HUES6 (cell line): Measurements from ENCODE around the gene HOMER2.

Experiments used
- H3K27ac ChIP-seq: 2 replicates; pipeline ENCODE4 v1.7.0; 2013; ENCODE audit warnings: low read depth, mild to moderate bottlenecking, low read length, inconsistent platforms
- H3K27me3 ChIP-seq: 2 replicates; pipeline ENCODE4 v1.6.1; 2013; ENCODE audit warnings: low read length; ENCODE audit not compliant: control insufficient read depth, insufficient read depth
- H3K36me3 ChIP-seq: 2 replicates; pipeline ENCODE4 v1.6.1; 2013; ENCODE audit warnings: low read length; ENCODE audit not compliant: control insufficient read depth, insufficient read depth
- H3K4me1 ChIP-seq: 2 replicates; pipeline ENCODE4 v1.6.1; 2013; ENCODE audit warnings: low read length; ENCODE audit not compliant: control insufficient read depth, insufficient read depth
- H3K4me3 ChIP-seq: 2 replicates; pipeline ENCODE4 v1.5.1; 2013; ENCODE audit warnings: low read depth, low read length
- H3K9ac ChIP-seq: one replicate; pipeline ENCODE4 v1.6.1; 2013; ENCODE audit warnings: mild to moderate bottlenecking, low read length
- H3K9me3 ChIP-seq: 2 replicates; pipeline ENCODE4 v1.6.1; 2013; ENCODE audit warnings: low read depth, low read length; ENCODE audit not compliant: control insufficient read depth, insufficient read depth

HOMER2 gene

DNA sequence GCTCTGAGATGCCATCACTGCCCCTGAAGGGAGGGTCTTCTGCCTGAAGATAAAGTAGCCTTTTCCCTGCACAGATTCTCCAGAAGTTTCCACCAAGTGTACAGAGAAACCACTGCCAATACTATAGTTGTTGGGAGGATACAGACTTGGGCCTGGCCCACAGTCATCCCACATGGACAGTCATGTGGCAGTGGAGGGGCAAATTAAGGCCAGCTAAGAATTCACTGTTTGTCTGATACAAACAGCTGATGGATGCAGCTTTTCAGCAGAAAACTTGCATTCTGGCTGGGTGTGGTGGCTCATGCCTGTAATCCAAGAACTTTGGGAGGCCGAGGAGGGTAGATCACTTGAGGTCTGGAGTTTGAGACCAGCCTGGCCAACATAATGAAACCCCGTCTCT lies 22.1 kb downstream of the HOMER2 start:
- H3K27me3 ChIP-seq: no peaks in the 10 kb centered on the region

DNA sequence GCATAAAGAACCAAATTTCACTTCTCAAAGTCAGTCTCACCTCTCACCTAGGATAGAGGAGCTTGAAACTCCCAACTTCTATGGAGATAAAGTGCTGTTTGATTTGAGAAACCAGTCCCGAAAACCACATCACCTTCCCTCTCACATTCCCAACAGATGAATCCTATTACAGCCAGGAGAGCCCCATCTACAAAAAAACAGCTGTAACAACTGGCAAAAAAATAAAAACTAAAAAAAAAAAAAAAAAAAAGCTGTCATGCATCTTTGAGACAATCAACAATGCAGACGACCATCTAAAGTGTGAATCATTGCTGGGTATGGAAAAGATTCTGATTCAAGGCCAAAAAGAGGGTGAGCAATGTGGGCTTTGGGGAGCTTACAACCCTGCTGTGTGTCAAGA lies 23.8 kb downstream of the HOMER2 start:
- Histone ChIP-seq H3K9ac (no peak overlapping the region), H3K27me3 (no peaks in the 10 kb centered on the region), H3K36me3 (no peaks in the 10 kb centered on the region), H3K4me1 (peaks cover 3% of the 10 kb centered on the region), H3K27ac (no peak overlapping the region), H3K9me3 (no peaks in the 10 kb centered on the region), H3K4me3 (no peak overlapping the region)

More for the DNA sequence above, 22.1 kb downstream of the HOMER2 start:
- no peak overlapping the region for H3K27ac ChIP-seq
- no peaks in the 10 kb centered on the region for H3K36me3 ChIP-seq
- no peak overlapping the region for H3K9ac ChIP-seq
- peaks cover 3% of the 10 kb centered on the region for H3K4me1 ChIP-seq
- H3K4me3 ChIP-seq: no peak overlapping the region
- no peaks in the 10 kb centered on the region for H3K9me3 ChIP-seq

DNA sequence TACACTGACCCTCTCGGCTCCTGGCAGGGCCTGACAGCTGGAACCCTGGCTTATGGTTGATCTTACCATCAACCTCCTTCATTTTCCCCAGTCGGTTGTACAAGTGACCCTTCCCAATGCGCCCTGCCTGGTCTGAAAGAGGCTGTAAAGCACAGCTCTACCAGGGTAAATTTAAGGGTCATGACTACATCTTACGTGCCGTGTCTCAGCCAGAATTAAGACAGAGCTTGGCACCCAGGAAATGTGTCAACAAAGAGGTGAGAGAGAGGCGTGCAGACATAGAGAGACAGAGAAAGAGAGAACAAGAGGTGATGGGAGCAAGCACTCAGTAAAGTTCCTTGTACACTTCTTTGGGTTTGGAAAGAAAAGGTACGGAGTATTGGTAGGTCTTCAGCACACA lies 28.8 kb downstream of the HOMER2 start:
- Histone ChIP-seq H3K9me3 (no peaks in the 10 kb centered on the region), H3K27ac (no peak overlapping the region), H3K36me3 (no peaks in the 10 kb centered on the region), H3K4me1 (no peaks in the 10 kb centered on the region), H3K4me3 (no peak overlapping the region), H3K27me3 (no peaks in the 10 kb centered on the region), H3K9ac (no peak overlapping the region)

DNA sequence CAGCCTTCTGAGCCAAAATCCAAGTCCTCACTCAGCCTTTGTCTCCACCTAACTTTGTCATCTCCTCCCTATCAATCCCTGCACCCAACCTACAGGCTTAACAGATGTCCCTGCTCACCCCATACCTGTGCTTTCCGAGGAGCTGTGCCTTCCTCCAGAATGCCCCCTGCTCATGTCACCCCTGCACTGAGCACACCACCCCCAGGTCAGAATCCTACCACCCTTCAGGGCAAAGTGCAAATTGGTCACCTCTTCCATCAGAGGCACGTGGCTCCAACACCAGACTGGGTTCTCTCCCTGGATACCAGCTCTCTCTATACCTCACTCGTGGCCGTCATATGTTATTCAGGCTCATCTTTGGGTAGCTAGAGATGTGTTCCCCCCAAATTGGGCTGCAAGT lies 29.8 kb downstream of the HOMER2 start:
- no peak overlapping the region for H3K9ac ChIP-seq
- no peaks in the 10 kb centered on the region for H3K4me1 ChIP-seq
- H3K27ac ChIP-seq: no peak overlapping the region
- H3K36me3 ChIP-seq: no peaks in the 10 kb centered on the region
- no peaks in the 10 kb centered on the region for H3K9me3 ChIP-seq
- no peaks in the 10 kb centered on the region for H3K27me3 ChIP-seq
- H3K4me3 ChIP-seq: no peak overlapping the region

DNA sequence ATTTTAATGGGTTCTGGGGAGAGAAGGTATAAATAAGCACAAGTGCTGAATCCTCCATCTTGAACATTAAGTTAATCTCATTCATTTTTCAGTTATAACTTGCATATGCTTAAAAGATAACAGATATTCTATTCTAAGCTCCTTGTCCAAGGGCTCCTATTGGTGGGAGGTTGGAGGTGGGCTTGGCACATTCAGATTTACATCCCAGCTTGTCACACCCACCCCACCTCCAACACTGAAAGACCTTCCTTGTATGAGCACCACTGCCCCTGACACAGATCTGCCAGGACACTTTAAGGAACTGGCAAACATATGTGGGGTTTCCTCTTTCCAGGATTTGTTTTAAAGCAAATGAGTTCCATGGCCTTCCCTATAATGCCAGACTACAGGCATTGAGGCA lies 30.6 kb downstream of the HOMER2 start:
- H3K27me3 ChIP-seq: no peaks in the 10 kb centered on the region
- no peak overlapping the region for H3K27ac ChIP-seq
- no peak overlapping the region for H3K4me3 ChIP-seq
- H3K9me3 ChIP-seq: no peaks in the 10 kb centered on the region
- no peak overlapping the region for H3K9ac ChIP-seq
- H3K4me1 ChIP-seq: no peaks in the 10 kb centered on the region
- no peaks in the 10 kb centered on the region for H3K36me3 ChIP-seq

- no peak overlapping the region for H3K9ac ChIP-seq
- H3K9me3 ChIP-seq: no peaks in the 10 kb centered on the region
- H3K27me3 ChIP-seq: no peaks in the 10 kb centered on the region
- no peak overlapping the region for H3K4me3 ChIP-seq
- no peaks in the 10 kb centered on the region for H3K36me3 ChIP-seq
- H3K4me1 ChIP-seq: no peaks in the 10 kb centered on the region
- H3K27ac ChIP-seq: no peak overlapping the region
Observed at GRCh38 chr15:82921242-82921641, 31.3 kb downstream of the HOMER2 start.

DNA sequence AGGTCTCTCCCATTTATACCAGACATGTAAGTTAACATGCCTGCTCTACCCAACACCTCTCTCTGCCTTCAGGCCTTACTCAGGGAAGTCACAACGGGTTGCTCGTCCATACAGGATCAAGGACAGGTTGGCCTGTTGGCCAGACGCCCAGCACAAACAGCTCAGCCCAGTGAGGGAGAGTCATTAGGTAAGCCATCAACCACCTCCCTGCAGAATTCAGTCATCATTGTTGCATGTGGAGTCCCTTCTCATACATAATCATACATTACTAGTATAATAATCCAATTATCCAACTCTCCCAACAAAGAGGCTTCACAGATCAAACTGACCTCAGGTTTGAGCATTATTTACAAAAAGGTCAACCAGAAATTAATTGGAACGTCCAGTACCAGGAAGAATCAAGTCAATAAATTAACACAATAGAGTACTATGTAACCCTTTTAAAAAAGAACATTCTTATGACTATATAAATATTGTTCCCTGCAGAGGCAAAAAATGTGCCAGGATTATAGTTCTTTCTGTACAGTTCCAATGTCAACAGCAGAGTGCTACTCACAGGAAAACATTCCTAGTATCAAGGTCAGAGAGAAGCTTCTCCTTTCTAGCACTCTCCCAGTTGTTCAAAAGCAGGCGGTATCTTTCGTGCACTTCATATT lies 33.2 kb downstream of the HOMER2 start:
- H3K4me3 ChIP-seq: no peak overlapping the region
- no peak overlapping the region for H3K9ac ChIP-seq
- H3K4me1 ChIP-seq: no peaks in the 10 kb centered on the region
- H3K27ac ChIP-seq: no peak overlapping the region
- no peaks in the 10 kb centered on the region for H3K9me3 ChIP-seq
- H3K27me3 ChIP-seq: no peaks in the 10 kb centered on the region
- no peaks in the 10 kb centered on the region for H3K36me3 ChIP-seq

GRCh38 chr15:82918607-82919230 lies 33.8 kb downstream of the HOMER2 start:
- H3K27me3 ChIP-seq: no peaks in the 10 kb centered on the region
- no peaks in the 10 kb centered on the region for H3K9me3 ChIP-seq
- H3K4me3 ChIP-seq: no peak overlapping the region
- no peaks in the 10 kb centered on the region for H3K4me1 ChIP-seq
- no peaks in the 10 kb centered on the region for H3K36me3 ChIP-seq
- no peak overlapping the region for H3K27ac ChIP-seq
- H3K9ac ChIP-seq: no peak overlapping the region

GRCh38 chr15:82918162-82918561 lies 34.4 kb downstream of the HOMER2 start:
- H3K4me1 ChIP-seq: no peaks in the 10 kb centered on the region
- H3K27me3 ChIP-seq: no peaks in the 10 kb centered on the region
- H3K4me3 ChIP-seq: no peak overlapping the region
- H3K9ac ChIP-seq: no peak overlapping the region
- no peaks in the 10 kb centered on the region for H3K36me3 ChIP-seq
- H3K27ac ChIP-seq: no peak overlapping the region
- no peaks in the 10 kb centered on the region for H3K9me3 ChIP-seq

- Histone ChIP-seq H3K4me1 (no peaks in the 10 kb centered on the region), H3K27me3 (no peaks in the 10 kb centered on the region), H3K4me3 (no peak overlapping the region), H3K9me3 (no peaks in the 10 kb centered on the region), H3K27ac (no peak overlapping the region), H3K36me3 (no peaks in the 10 kb centered on the region), H3K9ac (no peak overlapping the region)
Observed at GRCh38 chr15:82917249-82917648, 35.3 kb downstream of the HOMER2 start.

DNA sequence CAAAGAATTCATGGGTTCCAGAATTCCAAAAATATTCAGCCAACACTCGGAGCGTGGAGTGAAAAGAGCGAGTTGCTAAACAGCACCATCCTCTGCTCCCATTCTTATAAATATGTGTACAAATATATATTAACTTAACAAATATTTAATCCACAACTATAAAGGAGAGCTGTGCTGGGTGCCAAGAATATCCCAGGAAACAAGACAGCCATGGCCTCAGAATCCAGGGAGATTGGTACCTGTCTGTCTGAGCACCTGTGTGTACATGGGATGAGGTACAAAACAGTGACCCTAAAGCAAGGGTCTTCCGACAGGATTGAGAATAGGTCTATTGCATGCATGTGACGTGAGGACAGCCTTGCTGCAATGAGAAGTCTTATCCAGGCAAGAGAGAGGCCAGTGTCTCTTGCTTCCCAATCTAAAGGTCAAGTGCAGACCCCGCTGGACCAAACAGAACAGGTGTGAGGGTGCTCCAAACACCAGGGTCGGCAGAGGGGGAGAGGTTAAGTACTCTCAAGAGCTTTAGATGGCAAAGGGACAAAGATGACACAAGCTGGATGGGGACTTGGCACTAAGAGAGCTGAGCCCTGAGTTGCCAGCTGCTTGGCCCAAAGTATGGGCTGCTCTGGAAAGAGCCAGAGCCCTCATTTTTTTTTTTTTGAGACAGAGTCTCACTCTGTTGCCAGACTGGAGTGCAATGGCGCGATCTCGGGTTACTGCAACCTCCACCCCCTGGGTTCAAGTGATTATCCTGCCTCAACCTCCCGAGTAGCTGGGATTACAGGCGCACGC lies 36.2 kb downstream of the HOMER2 start:
- Histone ChIP-seq H3K4me1 (no peaks in the 10 kb centered on the region), H3K27me3 (no peaks in the 10 kb centered on the region), H3K36me3 (no peaks in the 10 kb centered on the region), H3K4me3 (no peak overlapping the region), H3K27ac (no peak overlapping the region), H3K9ac (no peak overlapping the region), H3K9me3 (no peaks in the 10 kb centered on the region)
